SKM-1 (cell line): ENCODE measurements around the gene HMG20B.
"Not testable (repeated sequence)": the region's sequence is repeated elsewhere in the genome, so short reads cannot be mapped to it uniquely, and the experiment has no call there.

Source experiments
- DNase-seq: peaks from one replicate; lab custom pipeline; 2025; ENCODE audit not compliant: unreplicated experiment; lab: John Stamatoyannopoulos, UW

The HMG20B gene

DNA sequence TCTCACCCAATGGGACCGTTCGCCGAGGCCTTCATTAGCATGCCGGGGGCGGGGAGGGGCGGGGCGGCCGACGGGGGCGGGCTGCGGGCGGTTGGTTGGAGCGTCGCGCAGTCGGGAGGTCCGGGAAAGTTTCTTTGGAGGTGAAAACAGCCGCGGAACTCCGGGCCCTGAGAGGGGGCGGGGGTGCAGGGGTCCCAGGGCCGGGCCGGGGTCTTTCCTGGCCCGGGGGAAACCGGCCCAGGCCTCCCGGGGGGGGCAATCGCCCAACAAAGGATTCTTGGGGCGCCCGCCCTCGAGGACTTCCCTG, at the start of gene HMG20B:
Gene HMG20B (plus strand): TSS at position 90 of the 307 bp plus-strand sequence. CDS start 366 bp downstream, outside the sequence.
- no peak for DNase-seq

DNA sequence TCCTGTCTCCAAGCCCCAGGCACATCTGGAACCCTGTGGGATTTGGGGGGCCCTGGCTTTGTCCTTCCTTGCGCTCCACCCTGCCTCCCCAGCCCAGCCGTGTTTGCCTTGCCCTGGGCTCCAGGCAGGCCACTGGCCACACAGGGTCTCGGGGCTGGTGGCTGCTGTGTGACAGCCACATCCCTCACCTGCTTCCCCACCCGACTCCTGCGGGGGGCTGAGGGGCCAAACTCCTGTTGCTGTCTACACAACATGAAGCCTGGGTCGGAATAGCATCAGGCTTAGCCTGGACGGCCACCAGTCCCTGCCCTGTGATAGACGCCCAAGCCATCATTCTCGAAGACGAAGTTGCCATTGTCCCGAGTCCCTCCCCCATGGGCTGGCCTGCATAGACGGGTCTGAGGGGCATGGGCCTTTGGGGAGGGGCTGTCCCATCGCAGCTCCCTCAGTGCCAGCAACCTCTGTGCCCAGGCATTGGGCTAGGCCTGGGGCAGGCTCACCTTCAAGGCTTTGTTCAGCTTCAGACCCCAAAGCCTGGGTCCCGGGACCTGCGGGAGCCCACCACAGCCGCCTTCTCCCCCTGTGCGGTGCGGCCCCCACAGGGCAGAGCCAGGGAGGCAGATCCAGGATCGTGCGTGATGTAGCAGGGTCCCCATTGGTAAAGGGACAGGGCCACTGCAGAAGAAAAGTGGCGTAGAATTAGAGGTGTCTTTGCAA, 49.2 kb upstream of the HMG20B start:
- no peak for DNase-seq

DNA sequence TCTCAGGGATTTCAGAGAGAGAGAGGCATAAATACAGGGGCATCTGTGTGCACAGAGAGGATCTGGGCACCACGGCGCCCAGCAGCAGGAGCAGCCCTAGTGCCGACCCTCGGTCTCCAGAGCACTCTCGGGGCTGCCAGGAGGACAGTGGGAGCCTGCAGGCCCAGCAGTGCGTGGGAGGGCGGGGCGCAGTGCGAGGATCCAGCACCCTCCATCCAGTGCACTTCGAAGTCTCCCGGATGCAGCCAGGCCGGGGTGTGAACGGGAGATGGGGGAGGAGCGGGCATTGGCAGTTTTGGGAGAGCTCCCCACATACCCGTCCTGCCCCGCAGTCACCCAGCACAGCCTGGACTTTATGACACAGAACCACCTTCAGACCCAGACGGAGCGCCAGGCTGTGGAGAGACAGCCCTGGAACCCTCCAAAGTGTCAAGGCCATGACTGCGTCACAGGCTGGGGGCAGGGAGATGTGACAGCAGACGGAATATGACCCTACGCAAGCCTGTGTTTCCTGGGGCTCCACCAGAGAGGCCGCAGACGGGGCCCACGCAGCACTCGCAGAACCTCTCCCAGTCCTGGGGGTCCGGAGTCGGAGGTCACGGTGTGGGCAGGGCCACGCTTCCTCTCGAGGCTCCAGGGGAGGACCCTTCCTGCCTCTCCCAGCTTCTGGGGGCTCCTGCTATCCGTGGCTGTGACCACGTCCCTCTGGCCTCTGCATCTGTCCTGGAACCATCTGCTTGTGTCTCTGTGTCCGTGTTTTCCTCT, 48.5 kb upstream of the HMG20B start:
- no peak for DNase-seq

DNA sequence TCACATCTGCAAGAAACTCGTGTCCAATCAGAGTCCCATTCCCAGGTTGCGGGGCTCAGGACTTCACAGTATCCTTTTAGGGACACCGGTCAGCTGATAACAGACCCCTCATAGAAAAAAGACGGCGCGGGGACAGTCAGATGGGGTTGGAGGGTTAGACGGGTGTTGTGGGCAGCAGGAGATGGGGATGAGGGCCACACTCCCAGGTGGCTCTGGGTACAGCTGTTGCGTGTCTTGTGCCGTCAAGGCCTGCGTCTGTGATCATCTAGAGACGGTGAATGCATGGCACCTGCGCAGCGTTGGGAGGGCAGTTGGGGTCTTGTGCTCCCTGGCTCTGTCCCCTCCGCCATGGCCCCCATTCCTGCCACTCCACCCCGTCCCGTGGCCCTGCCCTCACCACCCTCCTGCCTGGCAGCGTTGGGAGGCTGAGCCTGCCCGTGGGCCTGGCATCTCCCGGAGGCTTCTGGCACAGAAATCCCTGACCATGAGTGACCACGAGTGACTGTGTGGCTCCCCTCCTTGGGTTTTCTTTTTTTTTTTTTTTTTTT, 47.8 kb upstream of the HMG20B start:
- DNase-seq: no peak

DNA sequence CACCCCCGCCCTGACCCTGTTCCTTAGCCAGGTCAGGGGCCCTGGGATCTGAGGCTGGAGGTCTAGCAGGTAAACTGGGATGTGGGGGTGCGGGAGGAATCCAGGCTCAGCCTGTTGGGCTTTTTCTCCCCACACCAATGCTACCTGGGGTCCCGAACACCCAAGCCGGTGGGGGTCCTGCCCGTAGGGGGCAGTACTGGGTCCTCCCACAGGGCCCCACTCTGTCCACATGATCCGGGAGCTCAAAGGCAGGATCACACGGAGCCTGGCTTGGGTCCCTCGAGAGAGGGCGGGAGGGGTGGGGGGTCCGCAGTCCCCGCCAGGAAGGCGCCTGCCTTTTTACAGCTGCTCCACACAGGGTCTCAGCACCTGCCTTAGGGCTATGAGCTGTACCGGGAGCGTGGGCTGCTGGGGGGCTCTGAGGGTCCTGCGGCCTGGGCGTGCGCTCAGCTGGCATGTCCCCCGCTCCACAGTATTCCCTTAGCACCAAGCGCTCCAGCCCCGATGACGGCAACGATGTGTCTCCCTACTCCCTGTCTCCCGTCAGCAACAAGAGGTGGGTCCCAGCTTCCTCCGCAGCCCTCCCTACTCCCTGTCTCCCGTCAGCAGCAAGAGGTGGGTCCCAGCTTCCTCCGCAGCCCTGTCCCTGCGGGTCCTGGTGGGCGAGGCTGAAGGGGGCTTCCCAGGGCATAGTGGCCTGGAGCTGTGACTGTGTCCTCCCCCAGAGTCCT, 46.1 kb upstream of the HMG20B start:
- no peak for DNase-seq

DNA sequence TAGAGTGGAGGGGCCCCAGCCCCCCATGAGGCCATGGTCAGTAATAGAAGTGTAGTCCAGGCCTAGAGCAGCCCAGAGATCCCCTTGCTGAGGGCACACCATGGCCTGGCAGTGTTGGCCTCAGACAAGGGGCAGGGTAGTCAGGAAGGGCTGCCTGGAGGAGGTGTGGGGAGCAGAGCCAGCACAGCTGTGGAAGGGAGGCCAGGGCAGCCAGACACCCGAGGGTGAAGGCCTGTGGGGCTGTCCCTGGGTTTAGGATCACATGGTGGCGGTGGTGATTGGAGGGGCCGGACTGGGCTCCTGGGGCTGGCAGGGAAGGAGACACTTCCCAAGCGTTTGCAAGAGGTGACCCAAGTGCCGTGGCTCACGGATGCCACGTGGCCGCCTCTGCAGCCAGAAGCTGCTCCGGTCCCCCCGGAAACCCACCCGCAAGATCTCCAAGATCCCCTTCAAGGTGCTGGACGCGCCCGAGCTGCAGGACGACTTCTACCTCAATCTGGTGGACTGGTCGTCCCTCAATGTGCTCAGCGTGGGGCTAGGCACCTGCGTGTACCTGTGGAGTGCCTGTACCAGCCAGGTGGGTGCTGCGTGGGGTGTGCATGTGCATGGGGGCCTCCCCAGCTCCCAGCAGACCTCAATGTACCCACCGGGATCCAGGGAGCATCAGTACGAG, 45.4 kb upstream of the HMG20B start:
- DNase-seq: no peak

DNA sequence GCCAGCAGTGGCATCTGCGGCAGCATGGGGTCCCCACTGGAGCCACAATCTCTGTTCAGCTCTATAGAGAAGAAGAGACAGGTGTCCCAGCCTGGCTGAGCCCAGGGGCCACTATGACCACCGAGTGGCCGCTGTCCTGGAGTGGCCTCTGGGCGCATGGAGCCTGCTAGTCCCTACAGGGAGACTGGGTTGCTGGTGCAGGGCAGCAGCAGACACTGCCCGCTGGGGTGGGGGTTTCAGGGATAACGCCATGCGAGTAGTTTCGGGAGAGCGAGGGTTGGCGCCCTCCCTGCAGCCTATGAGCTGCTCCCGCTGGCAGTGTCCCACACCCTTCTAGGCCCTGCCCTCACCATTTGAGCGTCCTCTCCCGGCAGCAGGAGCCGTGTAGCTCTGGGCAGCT, 44.7 kb upstream of the HMG20B start:
- no peak for DNase-seq

DNA sequence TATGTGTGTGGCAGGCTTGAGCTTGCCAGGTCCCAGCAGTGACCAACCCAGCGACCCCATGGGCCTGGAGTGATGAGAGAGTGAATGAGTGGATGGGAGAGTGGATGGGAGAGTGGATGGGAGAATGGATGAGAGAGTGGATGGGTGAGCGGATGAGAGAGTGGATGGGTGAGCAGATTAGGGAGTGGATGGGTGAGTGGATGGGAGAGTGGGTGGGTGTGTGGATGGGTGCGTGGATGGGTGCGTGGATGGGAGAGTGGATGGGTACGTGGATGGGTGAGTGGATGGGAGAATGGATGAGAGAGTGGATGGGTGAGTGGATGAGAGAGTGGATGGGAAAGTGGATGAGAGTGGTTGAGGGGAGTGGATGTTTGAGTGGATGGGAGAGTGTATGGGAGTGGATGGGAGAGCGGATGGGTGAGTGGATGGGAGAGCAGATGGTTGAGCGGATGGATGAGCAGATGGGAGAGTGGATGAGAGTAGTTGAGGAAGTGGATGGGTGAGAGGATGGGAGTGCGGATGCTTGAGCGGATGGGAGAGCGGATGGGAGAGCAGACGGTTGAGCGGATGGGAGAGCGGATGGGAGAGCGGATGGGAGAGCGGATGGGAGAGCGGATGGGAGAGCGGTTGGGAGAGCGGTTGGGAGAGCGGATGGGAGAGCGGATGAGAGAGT, 44.1 kb upstream of the HMG20B start:
- no peak for DNase-seq

DNA sequence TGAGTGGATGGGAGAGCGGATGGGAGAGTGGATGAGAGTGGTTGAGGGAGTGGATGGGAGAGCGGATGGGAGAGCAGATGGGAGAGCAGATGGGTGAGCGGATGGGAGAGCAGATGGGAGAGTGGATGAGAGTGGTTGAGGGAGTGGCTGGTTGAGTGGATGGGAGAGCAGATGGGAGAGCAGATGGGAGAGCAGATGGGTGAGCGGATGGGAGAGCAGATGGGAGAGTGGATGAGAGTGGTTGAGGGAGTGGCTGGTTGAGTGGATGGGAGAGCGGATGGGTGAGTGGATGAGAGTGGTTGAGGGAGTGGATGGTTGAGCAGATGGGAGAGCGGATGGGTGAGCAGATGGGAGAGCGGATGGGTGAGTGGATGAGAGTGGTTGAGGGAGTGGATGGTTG, 43.4 kb upstream of the HMG20B start:
- not testable (repeated sequence) for DNase-seq

DNA sequence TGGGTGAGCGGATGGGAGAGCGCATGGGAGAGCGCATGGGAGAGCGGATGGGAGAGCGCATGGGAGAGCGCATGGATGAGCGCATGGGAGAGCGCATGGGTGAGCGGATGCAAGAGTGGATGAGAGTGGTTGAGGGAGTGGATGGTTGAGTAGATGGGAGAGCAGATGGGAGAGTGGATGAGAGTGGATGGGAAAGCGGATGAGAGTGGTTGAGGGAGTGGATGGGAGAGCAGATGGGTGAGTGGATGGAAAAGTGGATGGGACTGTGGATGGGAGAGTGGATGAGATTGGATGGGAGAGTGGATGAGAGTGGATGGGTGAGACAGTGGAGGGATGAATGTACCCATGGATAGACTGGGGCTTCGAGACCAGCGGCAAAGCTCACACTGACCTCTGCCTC, 42.4 kb upstream of the HMG20B start:
- DNase-seq: no peak

DNA sequence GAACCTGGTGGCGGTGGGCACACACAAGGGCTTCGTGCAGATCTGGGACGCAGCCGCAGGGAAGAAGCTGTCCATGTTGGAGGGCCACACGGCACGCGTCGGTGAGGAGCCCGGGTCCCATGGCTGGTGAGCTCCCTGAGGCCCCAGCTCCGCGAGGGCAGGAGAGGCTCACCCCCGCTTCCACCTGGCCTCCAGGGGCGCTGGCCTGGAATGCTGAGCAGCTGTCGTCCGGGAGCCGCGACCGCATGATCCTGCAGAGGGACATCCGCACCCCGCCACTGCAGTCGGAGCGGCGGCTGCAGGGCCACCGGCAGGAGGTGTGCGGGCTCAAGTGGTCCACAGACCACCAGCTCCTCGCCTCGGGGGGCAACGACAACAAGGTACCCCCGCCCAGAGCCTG, 41.0 kb upstream of the HMG20B start:
- no peak for DNase-seq

DNA sequence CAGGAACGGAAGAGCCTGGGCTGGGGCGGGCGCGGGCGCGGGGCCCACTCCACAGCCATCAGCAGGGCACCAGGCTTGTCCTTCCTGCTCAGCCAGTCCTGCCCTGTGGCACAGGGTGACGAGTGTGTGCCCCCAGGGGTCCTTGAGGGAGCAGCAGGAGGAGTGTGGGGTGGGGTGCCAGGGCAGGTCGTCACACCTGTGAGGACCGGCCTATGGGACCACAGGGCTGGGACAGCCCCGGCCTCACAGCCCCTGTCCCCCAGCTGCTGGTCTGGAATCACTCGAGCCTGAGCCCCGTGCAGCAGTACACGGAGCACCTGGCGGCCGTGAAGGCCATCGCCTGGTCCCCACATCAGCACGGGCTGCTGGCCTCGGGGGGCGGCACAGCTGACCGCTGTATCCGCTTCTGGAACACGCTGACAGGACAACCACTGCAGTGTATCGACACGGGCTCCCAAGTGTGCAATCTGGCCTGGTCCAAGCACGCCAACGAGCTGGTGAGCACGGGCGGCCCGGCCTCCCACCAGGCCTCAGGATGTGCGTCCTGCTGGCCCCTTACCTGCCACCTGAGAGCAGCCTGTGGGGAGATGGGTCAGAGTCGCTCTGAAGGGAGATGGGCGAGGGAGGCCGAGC, 40.5 kb upstream of the HMG20B start:
- DNase-seq: no peak

DNA sequence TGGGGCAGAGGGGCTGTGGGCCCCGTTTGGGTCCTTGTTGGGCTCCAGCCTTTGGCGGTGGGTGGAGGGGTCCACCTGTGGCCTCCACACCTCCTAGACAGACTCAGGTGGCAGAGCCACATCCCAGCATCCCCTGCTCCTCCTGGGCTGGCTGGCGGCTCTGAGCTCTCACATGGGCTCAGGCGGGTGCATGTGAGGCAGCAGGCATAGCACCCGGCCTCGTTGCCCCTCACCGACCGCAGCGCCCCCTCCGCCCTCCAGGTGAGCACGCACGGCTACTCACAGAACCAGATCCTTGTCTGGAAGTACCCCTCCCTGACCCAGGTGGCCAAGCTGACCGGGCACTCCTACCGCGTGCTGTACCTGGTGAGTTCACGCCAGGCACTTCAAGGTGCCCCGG, 39.7 kb upstream of the HMG20B start:
- DNase-seq: no peak

DNA sequence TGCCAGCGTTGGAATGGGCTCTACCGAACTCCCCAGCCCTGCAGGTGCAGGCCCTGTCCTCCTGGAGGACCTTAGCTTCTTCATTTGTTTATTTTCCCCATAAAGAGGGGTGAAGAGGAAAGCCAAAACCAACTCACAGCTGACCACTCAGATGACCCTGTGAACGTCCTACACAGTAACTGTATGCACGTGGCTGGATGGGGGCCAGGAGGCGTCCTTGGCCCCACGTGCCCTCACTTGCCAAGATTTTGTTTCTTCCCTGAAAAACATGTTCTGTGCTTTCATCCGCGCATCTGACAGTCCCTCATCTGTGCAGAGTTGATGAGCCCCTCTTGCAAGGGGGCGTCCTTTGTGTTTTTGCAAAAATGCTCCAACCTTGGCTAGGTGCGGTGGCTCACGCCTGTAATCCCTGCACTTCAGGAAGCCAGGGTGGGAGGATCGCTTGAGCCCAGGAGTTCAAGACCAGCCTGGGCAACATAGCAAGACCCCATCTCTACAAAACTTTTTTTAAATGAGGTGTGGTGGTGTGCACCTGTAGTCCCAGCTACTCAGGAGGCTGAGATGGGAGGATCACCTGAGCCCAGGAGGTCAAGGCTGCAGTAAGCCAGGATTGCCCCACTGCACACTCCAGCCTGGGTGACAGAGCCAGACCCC, 39.1 kb upstream of the HMG20B start:
- no peak for DNase-seq

DNA sequence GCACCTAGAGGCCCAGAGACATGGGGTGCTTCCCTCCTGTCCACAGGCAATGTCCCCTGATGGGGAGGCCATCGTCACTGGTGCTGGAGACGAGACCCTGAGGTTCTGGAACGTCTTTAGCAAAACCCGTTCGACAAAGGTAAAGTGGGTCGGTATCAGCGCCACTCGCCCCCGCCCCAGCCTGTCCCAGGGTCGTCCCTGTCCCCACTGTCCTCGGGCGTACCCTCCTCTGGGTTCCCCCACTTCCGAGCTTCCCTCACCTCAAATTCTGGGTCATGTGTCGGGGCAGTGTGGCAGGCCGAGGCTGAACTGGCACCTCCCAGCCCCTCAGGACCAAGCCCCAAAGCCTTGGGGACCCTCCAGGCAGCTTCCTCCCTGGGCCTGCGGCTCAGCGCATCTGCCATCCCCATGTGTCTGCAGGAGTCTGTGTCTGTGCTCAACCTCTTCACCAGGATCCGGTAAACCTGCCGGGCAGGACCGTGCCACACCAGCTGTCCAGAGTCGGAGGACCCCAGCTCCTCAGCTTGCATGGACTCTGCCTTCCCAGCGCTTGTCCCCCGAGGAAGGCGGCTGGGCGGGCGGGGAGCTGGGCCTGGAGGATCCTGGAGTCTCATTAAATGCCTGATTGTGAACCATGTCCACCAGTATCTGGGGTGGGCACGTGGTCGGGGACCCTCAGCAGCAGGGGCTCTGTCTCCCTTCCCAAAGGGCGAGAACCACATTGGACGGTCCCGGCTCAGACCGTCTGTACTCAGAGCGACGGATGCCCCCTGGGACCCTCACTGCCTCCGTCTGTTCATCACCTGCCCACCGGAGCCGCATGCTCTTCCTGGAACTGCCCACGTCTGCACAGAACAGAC, 38.1 kb upstream of the HMG20B start:
- no peak for DNase-seq

DNA sequence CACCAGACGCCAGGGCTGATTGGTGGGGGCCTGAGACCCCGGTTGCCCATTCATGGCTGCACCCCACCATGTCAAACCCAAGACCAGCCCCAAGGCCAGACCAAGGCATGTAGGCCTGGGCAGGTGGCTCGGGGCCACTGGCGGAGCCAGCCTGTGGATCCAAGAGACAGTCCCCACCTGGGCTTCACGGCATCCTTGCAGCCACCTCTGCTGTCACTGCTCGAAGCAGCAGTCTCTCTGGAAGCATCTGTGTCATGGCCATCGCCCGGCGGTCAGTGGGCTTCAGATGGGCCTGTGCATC, 37.6 kb upstream of the HMG20B start:
- DNase-seq: no peak

DNA sequence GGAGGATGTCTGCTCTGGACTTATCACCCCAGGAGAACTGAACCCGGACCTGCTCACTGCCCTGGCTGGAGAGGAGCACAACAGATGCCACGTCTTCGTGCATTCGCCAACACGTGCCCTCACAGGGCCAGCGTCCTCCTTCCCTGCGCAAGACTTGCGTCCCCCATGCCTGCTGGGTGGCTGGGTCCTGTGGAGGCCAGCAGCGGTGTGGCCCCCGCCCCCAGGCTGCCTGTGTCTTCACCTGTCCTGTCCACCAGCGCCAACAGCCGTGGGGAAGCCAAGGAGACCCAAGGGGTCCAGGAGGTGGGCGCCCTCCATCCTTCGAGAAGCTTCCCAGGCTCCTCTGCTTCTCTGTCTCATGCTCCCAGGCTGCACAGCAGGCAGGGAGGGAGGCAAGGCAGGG, 37.2 kb upstream of the HMG20B start:
- DNase-seq: no peak

DNA sequence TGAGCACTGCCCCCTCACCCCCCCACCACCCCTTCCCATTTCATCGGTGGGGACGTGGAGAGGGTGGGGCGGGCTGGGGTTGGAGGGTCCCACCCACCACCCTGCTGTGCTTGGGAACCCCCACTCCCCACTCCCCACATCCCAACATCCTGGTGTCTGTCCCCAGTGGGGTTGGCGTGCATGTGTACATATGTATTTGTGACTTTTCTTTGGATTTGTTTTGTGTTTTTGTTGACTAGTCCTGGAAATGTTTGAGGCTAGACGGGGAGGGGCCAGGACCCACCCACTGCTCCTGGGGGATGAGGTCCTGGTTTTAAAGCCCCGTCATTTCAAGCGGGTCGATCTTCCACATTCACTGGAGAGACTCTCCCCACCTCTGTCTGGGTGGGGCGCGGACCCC, 36.8 kb upstream of the HMG20B start:
- no peak for DNase-seq
